Karpas-422 (cell line): Measurements from ENCODE around the gene RYR2. TPM values are rescaled to one million over a fixed set of nuclear protein-coding genes. Genes with fewer than 3 reads are reported as not detected.

ENCODE experiments used
- DNase-seq: peaks from one replicate; pipeline ENCODE4 v3.0.0-alpha.2; 2015
- H2AFZ ChIP-seq: fragments of 200-600 bp; sonication (generic); 2 replicates; pipeline ENCODE4 v1.6.1; 2014; ENCODE audit warnings: antibody characterized with exemption, low read length, mixed read lengths
- H3K27ac ChIP-seq: fragments of 200-600 bp; sonication (generic); 2 replicates; pipeline ENCODE4 v1.5.1; 2014; ENCODE audit warnings: mild to moderate bottlenecking, low read length, moderate library complexity
- H3K27me3 ChIP-seq: fragments of 200-600 bp; sonication (generic); 2 replicates; pipeline ENCODE4 v1.6.1; 2014; ENCODE audit warnings: low read length, mixed read lengths
- H3K36me3 ChIP-seq: fragments of 200-600 bp; sonication (generic); 2 replicates; pipeline ENCODE4 v1.6.1; 2014; ENCODE audit warnings: low read length, mixed read lengths; ENCODE audit not compliant: insufficient read depth
- H3K4me1 ChIP-seq: fragments of 200-600 bp; sonication (generic); 2 replicates; pipeline ENCODE4 v1.6.1; 2014; ENCODE audit warnings: mild to moderate bottlenecking, low read length, mixed read lengths
- H3K4me2 ChIP-seq: fragments of 200-600 bp; sonication (generic); 2 replicates; pipeline ENCODE4 v1.6.1; 2014; ENCODE audit warnings: low read length, low read depth, mild to moderate bottlenecking; ENCODE audit not compliant: poor library complexity, severe bottlenecking
- H3K4me3 ChIP-seq: fragments of 200-600 bp; sonication (generic); 2 replicates; pipeline ENCODE4 v1.5.1; 2014; ENCODE audit warnings: mild to moderate bottlenecking, antibody characterized with exemption, low read length, mixed read lengths
- H3K79me2 ChIP-seq: fragments of 200-600 bp; sonication (generic); 2 replicates; pipeline ENCODE4 v1.6.1; 2014; ENCODE audit warnings: mild to moderate bottlenecking, low read length, mixed read lengths
- H3K9ac ChIP-seq: fragments of 200-600 bp; sonication (generic); 2 replicates; pipeline ENCODE4 v1.6.0; 2014; ENCODE audit warnings: low read length
- H3K9me2 ChIP-seq: fragments of 200-600 bp; sonication (generic), shearing (Covaris generic); replicated peaks from 2 replicates; pipeline ENCODE4 v1.6.0; 2014; ENCODE audit warnings: mild to moderate bottlenecking, low read length, moderate library complexity; ENCODE audit not compliant: insufficient read depth
- H3K9me3 ChIP-seq: fragments of 300-700, 200-600 bp; sonication (generic); 2 replicates; pipeline ENCODE4 v1.6.1; 2014; ENCODE audit warnings: low read length, mixed read lengths
- H4K20me1 ChIP-seq: fragments of 200-600 bp; sonication (generic); 2 replicates; pipeline ENCODE4 v1.6.1; 2014; ENCODE audit warnings: mild to moderate bottlenecking, antibody characterized with exemption, low read length, low read depth; ENCODE audit not compliant: insufficient read depth
- total RNA-seq: library from RNA; depleted of rRNA; stranded (reverse); fragments of >200 nt; shearing (Covaris generic); gene quantifications from 2 replicates; pipeline ENCODE4 v1.2.3, GENCODE V29; 2014; ENCODE audit warnings: low replicate concordance

RYR2 gene
- total RNA-seq, 1 experiment from 2014 or later = not detected

GRCh38 chr1:237717106-237717505, 675.1 kb downstream of the RYR2 start:
- no peaks in the 10 kb centered on the region for H3K9me2 ChIP-seq
- H4K20me1 ChIP-seq = no peaks in the 10 kb centered on the region
- H3K27ac ChIP-seq = no peak overlapping the region
- no peaks in the 10 kb centered on the region for H3K4me1 ChIP-seq
- H3K27me3 ChIP-seq = no peaks in the 10 kb centered on the region
- no peak overlapping the region for H3K9ac ChIP-seq
- no peak for DNase-seq
- H3K4me2 ChIP-seq = no peak overlapping the region
- H3K79me2 ChIP-seq = no peaks in the 10 kb centered on the region
- H3K4me3 ChIP-seq = no peak overlapping the region
- no peaks in the 10 kb centered on the region for H3K36me3 ChIP-seq
- no peaks in the 10 kb centered on the region; the same call in 1 of the 2 replicates for H3K9me3 ChIP-seq
- no peak overlapping the region for H2AFZ ChIP-seq

- H3K9ac ChIP-seq = no peak overlapping the region
- no peaks in the 10 kb centered on the region for H3K79me2 ChIP-seq
- no peaks in the 10 kb centered on the region for H3K9me2 ChIP-seq
- no peak overlapping the region for H3K4me3 ChIP-seq
- H3K9me3 ChIP-seq = no peaks in the 10 kb centered on the region
- no peak overlapping the region for H2AFZ ChIP-seq
- no peak overlapping the region for H3K27ac ChIP-seq
- H3K27me3 ChIP-seq = no peaks in the 10 kb centered on the region
- H4K20me1 ChIP-seq = no peaks in the 10 kb centered on the region
- no peaks in the 10 kb centered on the region for H3K4me1 ChIP-seq
- H3K36me3 ChIP-seq = no peaks in the 10 kb centered on the region
- no peak for DNase-seq
- no peak overlapping the region for H3K4me2 ChIP-seq
Measured at GRCh38 chr1:237730826-237731350, 688.9 kb downstream of the RYR2 start.

GRCh38 chr1:237732657-237733056, 690.7 kb downstream of the RYR2 start:
- Histone ChIP-seq H2AFZ (no peak overlapping the region), H3K27me3 (no peaks in the 10 kb centered on the region)
- no peak for DNase-seq

GRCh38 chr1:237736372-237737029, 694.5 kb downstream of the RYR2 start:
- Histone ChIP-seq H3K27me3 (no peaks in the 10 kb centered on the region), H3K9me3 (no peaks in the 10 kb centered on the region), H3K36me3 (no peaks in the 10 kb centered on the region), H3K79me2 (no peaks in the 10 kb centered on the region), H3K27ac (no peak overlapping the region), H3K9ac (no peak overlapping the region), H3K9me2 (no peaks in the 10 kb centered on the region), H3K4me3 (no peak overlapping the region), H4K20me1 (no peaks in the 10 kb centered on the region), H3K4me2 (no peak overlapping the region), H2AFZ (no peak overlapping the region), H3K4me1 (no peaks in the 10 kb centered on the region; the same call in 1 of the 2 replicates)
- DNase-seq = peak; percentile 57

More at GRCh38 chr1:237732657-237733056, 690.7 kb downstream of the RYR2 start:
- no peaks in the 10 kb centered on the region; the same call in 1 of the 2 replicates for H3K4me1 ChIP-seq
- no peaks in the 10 kb centered on the region for H3K9me3 ChIP-seq
- H4K20me1 ChIP-seq = no peaks in the 10 kb centered on the region
- no peaks in the 10 kb centered on the region for H3K79me2 ChIP-seq
- H3K4me2 ChIP-seq = no peak overlapping the region
- H3K36me3 ChIP-seq = no peaks in the 10 kb centered on the region
- H3K9me2 ChIP-seq = no peaks in the 10 kb centered on the region
- no peak overlapping the region for H3K27ac ChIP-seq
- H3K9ac ChIP-seq = no peak overlapping the region
- no peak overlapping the region for H3K4me3 ChIP-seq

GRCh38 chr1:237737448-237737847, 695.5 kb downstream of the RYR2 start:
- Histone ChIP-seq H3K4me3 (no peak overlapping the region), H3K36me3 (no peaks in the 10 kb centered on the region), H3K9me3 (no peaks in the 10 kb centered on the region), H3K27ac (no peak overlapping the region), H3K79me2 (no peaks in the 10 kb centered on the region), H2AFZ (no peak overlapping the region), H3K27me3 (no peaks in the 10 kb centered on the region), H3K4me1 (no peaks in the 10 kb centered on the region; the same call in 1 of the 2 replicates), H3K9ac (no peak overlapping the region), H4K20me1 (no peaks in the 10 kb centered on the region), H3K4me2 (no peak overlapping the region), H3K9me2 (no peaks in the 10 kb centered on the region)
- DNase-seq = no peak

GRCh38 chr1:237737938-237738610, 696.1 kb downstream of the RYR2 start:
- Histone ChIP-seq H3K4me3 (no peak overlapping the region), H2AFZ (no peak overlapping the region), H3K27ac (no peak overlapping the region), H3K9ac (no peak overlapping the region), H3K79me2 (no peaks in the 10 kb centered on the region), H3K4me1 (no peaks in the 10 kb centered on the region; the same call in 1 of the 2 replicates), H3K4me2 (no peak overlapping the region), H3K9me3 (no peaks in the 10 kb centered on the region), H3K9me2 (no peaks in the 10 kb centered on the region), H3K36me3 (no peaks in the 10 kb centered on the region), H3K27me3 (no peaks in the 10 kb centered on the region), H4K20me1 (no peaks in the 10 kb centered on the region)
- DNase-seq = no peak

- Histone ChIP-seq H3K36me3 (no peaks in the 10 kb centered on the region), H3K4me3 (no peak overlapping the region), H2AFZ (no peak overlapping the region), H3K9ac (no peak overlapping the region), H3K4me2 (no peak overlapping the region), H3K27me3 (no peaks in the 10 kb centered on the region), H3K27ac (no peak overlapping the region), H3K9me2 (no peaks in the 10 kb centered on the region), H3K4me1 (no peaks in the 10 kb centered on the region; the same call in 1 of the 2 replicates), H3K9me3 (no peaks in the 10 kb centered on the region), H4K20me1 (no peaks in the 10 kb centered on the region), H3K79me2 (no peaks in the 10 kb centered on the region)
- no peak for DNase-seq
Measured at GRCh38 chr1:237740846-237741245, 698.9 kb downstream of the RYR2 start.

- Histone ChIP-seq H3K4me2 (no peak overlapping the region), H2AFZ (no peak overlapping the region)
- no peak for DNase-seq
Measured at GRCh38 chr1:237745545-237745944, 703.6 kb downstream of the RYR2 start.

More at GRCh38 chr1:237745545-237745944, 703.6 kb downstream of the RYR2 start:
- H3K27me3 ChIP-seq = no peaks in the 10 kb centered on the region
- no peaks in the 10 kb centered on the region for H4K20me1 ChIP-seq
- no peaks in the 10 kb centered on the region for H3K4me1 ChIP-seq
- no peak overlapping the region for H3K9ac ChIP-seq
- no peaks in the 10 kb centered on the region for H3K36me3 ChIP-seq
- H3K9me3 ChIP-seq = no peaks in the 10 kb centered on the region
- H3K9me2 ChIP-seq = no peaks in the 10 kb centered on the region
- H3K4me3 ChIP-seq = no peak overlapping the region
- H3K27ac ChIP-seq = no peak overlapping the region
- H3K79me2 ChIP-seq = no peaks in the 10 kb centered on the region
